HG02763 (cell line): Measurements from ENCODE around the gene CLIC3.

ENCODE experiments used
- ATAC-seq: cut with Tn5 transposase; IDR thresholded peaks from one replicate; pipeline ENCODE4 v1.9.1; 2021; ENCODE audit warnings: mild to moderate bottlenecking, moderate library complexity; ENCODE audit not compliant: unreplicated experiment

CLIC3 gene

GRCh38 chr9:137018761-137019559, 22.6 kb upstream of the CLIC3 start:
- ATAC-seq: no peak

- ATAC-seq: no peak
Measured at GRCh38 chr9:137017791-137018497, 21.6 kb upstream of the CLIC3 start.

DNA sequence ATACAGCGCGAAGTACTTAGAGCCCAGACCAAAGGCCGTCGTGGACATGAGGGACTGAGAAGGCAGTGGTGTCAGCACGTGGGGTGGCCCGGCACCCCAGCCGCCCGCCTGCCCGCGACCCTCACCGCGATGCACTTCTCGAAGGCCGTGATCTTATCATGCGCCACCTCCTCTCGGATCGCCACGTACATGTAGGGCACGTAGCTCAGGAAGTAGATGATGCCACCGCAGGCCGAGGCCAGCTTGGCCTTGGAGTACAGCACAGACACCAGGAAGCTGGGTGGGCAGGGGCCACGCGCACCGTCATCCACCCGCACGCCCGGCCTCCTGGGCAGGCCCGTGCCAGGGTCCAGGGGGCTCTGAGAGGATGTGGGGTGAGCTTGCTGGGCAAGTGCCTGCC, 20.7 kb upstream of the CLIC3 start:
- no peak for ATAC-seq

GRCh38 chr9:137016436-137016835, 20.1 kb upstream of the CLIC3 start:
- ATAC-seq: no peak

- no peak for ATAC-seq
Measured at GRCh38 chr9:137015976-137016375, 19.6 kb upstream of the CLIC3 start.

DNA sequence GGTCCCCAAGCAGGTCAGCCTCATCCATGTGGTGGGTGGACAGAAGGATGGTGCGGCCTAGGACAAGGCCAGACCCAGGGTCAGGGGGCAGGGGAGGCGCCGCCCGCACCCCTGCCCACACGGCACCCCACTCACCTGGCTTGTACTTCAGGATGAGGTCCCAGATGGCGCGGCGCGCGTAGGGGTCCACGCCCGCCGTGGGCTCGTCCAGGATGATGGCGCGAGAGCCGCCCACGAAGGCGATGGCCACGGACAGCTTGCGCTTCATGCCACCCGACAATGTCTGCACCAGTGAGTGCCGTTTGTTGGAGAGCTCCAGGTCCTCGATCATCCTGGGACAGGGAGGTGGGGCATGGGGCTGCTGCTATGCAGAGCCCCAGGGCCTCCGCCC, 19.2 kb upstream of the CLIC3 start:
- no peak for ATAC-seq

- no peak for ATAC-seq
Measured at GRCh38 chr9:137014776-137015539, 18.6 kb upstream of the CLIC3 start.

DNA sequence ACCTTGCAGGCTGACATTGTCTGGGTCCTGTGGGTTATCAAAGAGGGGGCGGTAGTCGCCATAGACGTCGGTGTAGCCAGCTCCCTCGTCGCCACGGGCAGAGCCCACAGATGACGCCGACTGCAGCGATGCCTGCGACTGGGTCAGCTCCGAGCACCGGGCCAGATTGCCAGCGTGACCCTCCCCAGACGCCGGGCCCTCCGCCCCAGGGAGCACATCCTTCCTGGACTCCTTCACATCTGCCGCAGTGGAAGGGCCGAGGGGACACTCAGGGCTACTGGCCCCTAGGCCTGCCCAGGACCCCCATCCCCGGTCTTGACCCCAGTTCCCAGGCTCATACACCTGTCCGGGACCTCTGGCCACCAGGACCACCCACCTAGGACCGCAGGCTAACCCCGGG, 17.8 kb upstream of the CLIC3 start:
- ATAC-seq: no peak

DNA sequence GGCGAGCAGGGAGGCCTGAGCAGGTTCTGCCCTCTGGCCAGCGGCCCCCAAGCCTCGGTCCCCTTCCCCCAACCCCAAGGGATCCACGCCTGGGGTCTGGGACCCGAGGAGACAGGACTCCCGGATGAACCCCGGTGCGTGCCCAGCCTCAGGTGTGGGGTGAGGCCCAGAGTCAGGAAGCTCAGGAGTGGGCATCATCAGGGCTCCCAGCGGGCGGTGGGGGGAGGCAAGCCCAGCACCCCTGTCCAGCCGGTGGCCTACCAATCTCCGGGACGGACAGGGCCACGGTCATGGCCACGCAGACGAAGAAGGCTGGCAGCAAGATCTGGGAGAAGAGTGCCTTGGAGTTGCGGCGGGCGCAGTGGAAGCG, 17.2 kb upstream of the CLIC3 start:
- no peak for ATAC-seq

DNA sequence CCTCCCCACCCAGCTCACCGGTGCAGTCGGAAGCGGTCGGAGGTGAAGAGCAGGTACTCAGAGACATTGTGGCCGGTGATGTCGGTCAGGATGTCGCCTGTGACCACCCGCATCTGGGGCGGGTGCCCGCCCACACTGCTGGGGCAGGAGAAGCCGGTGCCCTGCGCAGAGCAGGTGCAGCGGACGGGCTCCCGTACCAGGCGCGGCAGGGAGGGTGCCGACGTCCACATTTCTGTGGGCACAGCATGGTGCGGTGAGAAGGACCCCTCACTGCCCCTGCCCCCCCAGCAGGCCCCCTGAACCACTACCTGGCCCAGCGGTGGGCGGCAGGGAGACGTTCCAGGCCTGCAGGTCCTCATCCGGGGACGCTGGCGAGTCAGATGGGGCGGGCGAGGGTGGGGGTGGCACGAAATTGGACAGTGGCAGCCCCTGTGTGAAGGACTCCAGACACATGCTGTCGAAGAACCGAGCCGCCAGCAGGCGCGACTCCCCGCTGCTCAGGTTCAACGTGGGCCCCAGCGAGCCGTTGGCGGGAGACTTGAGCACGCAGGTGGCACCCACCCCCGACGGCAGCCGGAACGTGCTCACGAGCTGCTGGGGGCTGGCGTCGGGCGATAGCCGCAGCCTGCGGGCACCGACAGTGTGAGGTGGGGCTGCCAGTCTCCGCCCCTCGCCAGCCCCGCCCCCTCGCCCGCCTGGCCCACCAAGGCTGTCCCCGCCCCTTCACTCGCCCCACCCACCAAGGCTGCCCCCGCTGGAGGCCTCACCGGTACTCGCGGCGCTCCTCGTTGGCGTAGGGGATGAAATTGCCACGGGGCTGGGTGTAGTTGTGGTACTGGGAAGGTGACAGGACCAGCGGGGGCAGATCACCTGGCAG, 16.6 kb upstream of the CLIC3 start:
- ATAC-seq: no peak

GRCh38 chr9:137011907-137012675, 15.7 kb upstream of the CLIC3 start:
- ATAC-seq: no peak

DNA sequence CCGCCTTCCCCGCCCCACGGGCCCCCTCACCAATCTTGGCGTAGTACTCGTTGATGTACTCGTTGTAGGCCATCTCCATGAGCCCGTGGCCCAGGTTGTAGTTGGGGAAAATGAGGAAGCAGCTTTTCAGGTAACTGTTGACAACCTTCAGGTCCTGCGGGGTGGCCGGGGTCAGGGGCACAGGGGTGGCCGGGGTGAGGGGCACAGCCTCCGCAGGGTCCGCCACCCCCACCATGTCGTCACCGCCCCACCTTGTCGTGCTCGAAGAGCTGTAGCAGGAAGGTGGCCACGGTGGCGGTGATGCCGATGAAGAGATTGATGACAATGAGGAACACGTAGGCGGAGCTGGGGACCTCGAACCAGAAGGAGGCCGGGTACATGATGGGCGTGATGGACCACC, 14.8 kb upstream of the CLIC3 start:
- no peak for ATAC-seq

DNA sequence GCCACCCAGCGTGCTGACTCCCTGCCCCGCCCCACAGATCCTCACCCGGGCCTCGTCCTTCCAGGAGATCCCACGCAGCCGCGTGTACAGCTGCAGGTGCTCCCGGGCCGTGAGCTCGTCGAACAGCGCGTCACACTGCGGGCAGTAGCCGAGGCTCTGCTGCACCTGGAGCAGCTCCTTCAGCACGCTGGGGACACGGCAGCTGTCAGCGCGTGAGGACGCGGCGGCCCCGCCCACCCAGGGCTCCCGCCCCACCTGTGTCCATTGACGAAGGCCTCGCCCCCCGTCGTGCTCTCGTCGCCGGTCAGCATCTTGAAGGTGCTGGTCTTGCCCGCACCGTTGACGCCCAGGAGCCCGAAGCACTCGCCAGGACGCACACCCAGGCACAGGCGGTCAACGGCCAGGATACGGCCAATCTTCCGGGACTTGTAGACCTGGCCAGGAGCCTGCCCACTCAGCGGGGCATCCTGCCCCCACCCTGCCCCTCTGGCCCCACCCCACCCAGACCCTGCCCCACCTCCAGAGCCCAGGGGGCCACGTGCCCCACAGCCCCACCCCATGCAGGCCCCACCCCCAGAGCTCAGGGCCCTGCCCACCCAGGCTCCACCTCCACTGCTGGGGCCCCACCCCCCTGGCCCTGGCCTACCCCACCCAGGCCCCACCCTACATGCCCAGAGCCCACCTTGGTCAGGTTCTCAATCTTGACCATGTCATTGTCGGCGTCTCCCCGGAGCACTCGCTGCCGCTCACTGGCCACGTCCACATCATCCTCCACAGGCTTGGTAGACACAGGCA, 13.8 kb upstream of the CLIC3 start:
- ATAC-seq: no peak

GRCh38 chr9:137009217-137009616, 12.8 kb upstream of the CLIC3 start:
- ATAC-seq: no peak

DNA sequence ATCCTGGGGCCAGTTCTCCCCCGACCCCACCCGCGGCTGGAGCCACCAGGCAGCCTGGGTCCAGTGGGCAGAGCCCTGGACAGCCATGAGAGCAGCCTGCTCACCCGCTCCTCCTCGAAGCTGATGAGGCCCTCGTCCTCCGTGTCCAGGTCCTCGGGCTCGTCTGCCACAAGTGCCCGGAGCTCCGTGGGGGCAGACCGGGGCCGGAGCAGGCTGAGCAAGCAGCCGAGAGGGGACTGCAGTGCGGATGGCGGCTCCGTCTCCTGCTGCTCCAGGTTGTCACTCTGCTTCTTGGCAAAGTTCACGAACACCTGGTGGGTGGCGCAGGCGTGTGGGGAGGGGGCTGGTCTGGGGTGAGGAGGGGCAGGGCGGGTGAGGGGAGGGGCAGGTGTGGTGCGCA, 11.9 kb upstream of the CLIC3 start:
- ATAC-seq: no peak

DNA sequence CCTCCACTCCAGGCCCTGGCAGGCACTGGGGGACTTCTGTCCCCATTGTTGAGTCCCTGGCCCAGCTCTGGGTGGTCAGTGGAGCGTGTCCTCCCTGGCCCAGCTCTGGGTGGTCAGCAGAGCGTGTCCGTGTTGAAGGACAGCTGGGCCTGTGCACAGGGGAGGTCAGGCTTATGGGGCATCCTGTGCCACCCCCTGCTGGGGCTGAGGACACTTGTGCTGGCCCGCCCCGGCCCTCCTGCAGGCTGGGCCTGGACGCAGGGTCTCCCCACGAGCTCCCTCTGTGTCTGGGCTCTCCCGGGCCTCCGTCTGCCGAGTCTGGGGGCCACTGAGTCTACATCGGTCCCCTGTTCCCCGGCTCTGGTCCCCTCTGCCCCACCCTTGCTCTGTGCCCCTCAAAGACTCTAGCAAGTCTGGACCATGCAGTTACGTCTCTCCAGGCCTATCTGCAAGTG, 11.5 kb upstream of the CLIC3 start:
- ATAC-seq: no peak

GRCh38 chr9:137007108-137007815, 10.9 kb upstream of the CLIC3 start:
- ATAC-seq: no peak

DNA sequence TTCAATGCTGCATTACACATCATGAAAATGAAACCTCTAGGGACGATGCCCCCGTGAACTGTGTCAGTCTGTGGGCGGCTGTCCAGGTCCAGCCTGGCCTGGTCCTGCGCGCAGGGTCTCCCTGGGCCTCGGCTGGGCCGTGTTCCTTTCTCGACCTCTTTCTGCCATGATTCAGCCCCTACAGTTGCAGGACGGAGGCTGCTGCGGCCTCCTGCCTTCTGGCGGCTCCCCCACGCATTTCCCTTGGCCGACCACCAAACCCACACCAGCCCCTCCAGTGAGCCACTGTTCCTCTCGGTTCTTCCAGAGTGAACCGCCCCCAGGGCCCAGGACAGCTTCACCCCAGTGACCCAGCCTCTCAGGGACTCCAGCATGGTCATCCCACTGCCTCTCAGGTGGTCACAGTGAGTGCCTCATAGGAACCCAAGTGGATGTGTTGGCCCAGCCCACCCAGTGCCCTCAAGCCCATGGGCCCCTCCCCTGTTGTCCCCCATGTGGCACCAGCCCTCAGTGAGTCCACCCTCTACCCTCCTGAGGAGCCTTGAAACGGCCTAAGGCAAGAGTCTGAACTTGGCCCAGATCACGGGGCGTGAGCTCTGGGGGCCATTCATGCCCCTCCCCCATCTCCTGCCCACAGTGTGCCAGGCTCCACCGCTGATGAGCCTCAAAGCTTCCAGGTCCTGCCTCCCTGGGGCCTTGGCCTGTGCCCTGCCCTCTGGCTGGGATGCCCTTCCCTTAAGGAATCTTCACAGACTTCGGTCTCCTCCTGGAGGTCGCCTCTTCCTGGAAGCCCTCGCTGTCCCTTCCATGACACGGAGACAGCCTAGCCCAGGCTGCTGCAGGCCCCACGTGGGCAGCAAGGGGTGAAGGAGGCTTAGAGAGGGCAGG, 10.0 kb upstream of the CLIC3 start:
- no peak for ATAC-seq
